HG02981 (cell line): Measurements from ENCODE around the gene CSDE1.
"Not testable (repeated sequence)": the region's sequence is repeated elsewhere in the genome, so short reads cannot be mapped to it uniquely, and the experiment has no call there.

Experiments used
- ATAC-seq: cut with Tn5 transposase; IDR thresholded peaks from one replicate; pipeline ENCODE4 v1.9.1; 2021; ENCODE audit warnings: mild to moderate bottlenecking, moderate library complexity; ENCODE audit not compliant: unreplicated experiment

Gene CSDE1

GRCh38 chr1:114757455-114758255 lies at the start of gene CSDE1:
Gene CSDE1 (minus strand): TSS chr1:114757984. CDS start chr1:114739890, 18,094 bp downstream.
- ATAC-seq, result peak; percentile 75

GRCh38 chr1:114804449-114804848 lies 46.7 kb upstream of the CSDE1 start:
- not testable (repeated sequence) for ATAC-seq

- ATAC-seq, result peak; percentile 76
Observed at GRCh38 chr1:114803001-114803400, 45.2 kb upstream of the CSDE1 start.

GRCh38 chr1:114794038-114794437 lies 36.3 kb upstream of the CSDE1 start:
- no peak for ATAC-seq

GRCh38 chr1:114790581-114790980 lies 32.8 kb upstream of the CSDE1 start:
- ATAC-seq, result not testable (repeated sequence)

- not testable (repeated sequence) for ATAC-seq
Observed at GRCh38 chr1:114786440-114786839, 28.7 kb upstream of the CSDE1 start.

GRCh38 chr1:114782476-114782875 lies 24.7 kb upstream of the CSDE1 start:
- ATAC-seq, result no peak

GRCh38 chr1:114780344-114781226 lies 22.8 kb upstream of the CSDE1 start, which contains the start of gene SIKE1:
Gene SIKE1 (minus strand): TSS chr1:114780685. CDS start chr1:114780607, 78 bp downstream.
- ATAC-seq, result peak; percentile 99

GRCh38 chr1:114779722-114780121 lies 21.9 kb upstream of the CSDE1 start:
- no peak for ATAC-seq

GRCh38 chr1:114776726-114777125 lies 18.9 kb upstream of the CSDE1 start:
- ATAC-seq, result not testable (repeated sequence)

GRCh38 chr1:114771992-114772391 lies 14.2 kb upstream of the CSDE1 start:
- ATAC-seq, result no peak

GRCh38 chr1:114770989-114771388 lies 13.2 kb upstream of the CSDE1 start:
- ATAC-seq, result no peak

- ATAC-seq, result no peak
Observed at GRCh38 chr1:114764689-114765088, 6.9 kb upstream of the CSDE1 start.

- no peak for ATAC-seq
Observed at GRCh38 chr1:114758256-114758832, 560 bp upstream of the CSDE1 start.

- ATAC-seq, result peak; percentile 0
Observed at GRCh38 chr1:114756949-114757454, 782 bp downstream of the CSDE1 start.

GRCh38 chr1:114756009-114756892 lies 1.5 kb downstream of the CSDE1 start:
- peak; percentile 19 for ATAC-seq

GRCh38 chr1:114755006-114755931 lies 2.5 kb downstream of the CSDE1 start:
- ATAC-seq, result no peak

GRCh38 chr1:114753702-114754101 lies 4.1 kb downstream of the CSDE1 start:
- not testable (repeated sequence) for ATAC-seq

- ATAC-seq, result no peak
Observed at GRCh38 chr1:114753143-114753542, 4.6 kb downstream of the CSDE1 start.
